ENCODE data around the gene REG3A.

Gene REG3A

GRCh38 chr2:79116997-79117928, 42.3 kb downstream of the REG3A start:
- DNase-seq, result no peak

GRCh38 chr2:79114797-79115494, 44.6 kb downstream of the REG3A start:
- no peak for DNase-seq

- DNase-seq, result no peak
Measured at GRCh38 chr2:79112269-79112668, 47.3 kb downstream of the REG3A start.
